ENCODE data around the gene MYOC.

- TF ChIP-seq CTCF (IDR thresholded peaks at IDR 0.05) (no peak), POLR2A (IDR thresholded peaks at IDR 0.05) (no peak)
Observed at GRCh38 chr1:171653796-171654195, 1.3 kb upstream of the MYOC start.

All from esophagus squamous epithelium (tissue), 4 donors.